ENCODE results near the gene URB1.

URB1 gene

GRCh38 chr21:32368386-32368785 lies 24.4 kb downstream of the URB1 start:
- no peak overlapping the region for H3K4me2 ChIP-seq (ENCODE audit: low read depth, low read length, poor library complexity, severe bottlenecking)
- H3K27ac ChIP-seq (ENCODE audit: low read depth, low read length) = no peak overlapping the region
- H3F3A ChIP-seq (ENCODE audit: insufficient read depth) = no peaks in the 10 kb centered on the region
- H3K36me3 ChIP-seq (ENCODE audit: low read length) = peaks cover 3% of the 10 kb centered on the region; the same call in 1 of the 2 replicates
- H3K4me3 ChIP-seq (ENCODE audit: insufficient read depth, low read length, poor library complexity, severe bottlenecking) = no peak overlapping the region
- H2AFZ ChIP-seq (ENCODE audit: low read depth, low read length, severe bottlenecking) = no peak overlapping the region
- H3K9me3 ChIP-seq (ENCODE audit: insufficient read depth, low read length) = no peaks in the 10 kb centered on the region
- H3K79me2 ChIP-seq (ENCODE audit: insufficient read depth, low read length) = no peaks in the 10 kb centered on the region
- H3K9ac ChIP-seq (ENCODE audit: low read length) = no peak overlapping the region
- no peak for TF ChIP-seq EZH2phosphoT487 (conservative IDR thresholded peaks at IDR 0.05; ENCODE audit: low read length)
- no peak for TF ChIP-seq CTCF (IDR thresholded peaks at IDR 0.05; ENCODE audit: insufficient read depth, low read length, poor library complexity, severe bottlenecking)
- H3K27me3 ChIP-seq (ENCODE audit: low read length) = no peaks in the 10 kb centered on the region
- H4K20me1 ChIP-seq (ENCODE audit: low read depth, low read length) = no peaks in the 10 kb centered on the region
- H3K9me2 ChIP-seq (replicated peaks; ENCODE audit: insufficient read depth, low read length) = no peaks in the 10 kb centered on the region

GRCh38 chr21:32367158-32367557 lies 25.7 kb downstream of the URB1 start:
- no peaks in the 10 kb centered on the region for H3K9me3 ChIP-seq (ENCODE audit: insufficient read depth, low read length)
- H3F3A ChIP-seq (ENCODE audit: insufficient read depth) = no peaks in the 10 kb centered on the region
- H3K27me3 ChIP-seq (ENCODE audit: low read length) = no peaks in the 10 kb centered on the region
- no peak overlapping the region for H3K4me2 ChIP-seq (ENCODE audit: low read depth, low read length, poor library complexity, severe bottlenecking)
- H3K79me2 ChIP-seq (ENCODE audit: insufficient read depth, low read length) = no peaks in the 10 kb centered on the region
- H3K9ac ChIP-seq (ENCODE audit: low read length) = no peak overlapping the region
- 0 out of 2 replicates have a peak, but pooled peaks cover 3% of the 10 kb centered on the region for H3K36me3 ChIP-seq (ENCODE audit: low read length)
- no peaks in the 10 kb centered on the region for H3K9me2 ChIP-seq (replicated peaks; ENCODE audit: insufficient read depth, low read length)
- H2AFZ ChIP-seq (ENCODE audit: low read depth, low read length, severe bottlenecking) = no peak overlapping the region
- TF ChIP-seq EZH2phosphoT487 (conservative IDR thresholded peaks at IDR 0.05; ENCODE audit: low read length) = no peak
- no peak for TF ChIP-seq CTCF (IDR thresholded peaks at IDR 0.05; ENCODE audit: insufficient read depth, low read length, poor library complexity, severe bottlenecking)
- no peak overlapping the region for H3K27ac ChIP-seq (ENCODE audit: low read depth, low read length)
- H3K4me3 ChIP-seq (ENCODE audit: insufficient read depth, low read length, poor library complexity, severe bottlenecking) = no peak overlapping the region
- H4K20me1 ChIP-seq (ENCODE audit: low read depth, low read length) = no peaks in the 10 kb centered on the region

GRCh38 chr21:32366191-32366590 lies 26.6 kb downstream of the URB1 start:
- no peak overlapping the region for H2AFZ ChIP-seq (ENCODE audit: low read depth, low read length, severe bottlenecking)
- H3K9ac ChIP-seq (ENCODE audit: low read length) = no peak overlapping the region
- H3K27ac ChIP-seq (ENCODE audit: low read depth, low read length) = no peak overlapping the region
- no peaks in the 10 kb centered on the region for H4K20me1 ChIP-seq (ENCODE audit: low read depth, low read length)
- no peaks in the 10 kb centered on the region for H3K79me2 ChIP-seq (ENCODE audit: insufficient read depth, low read length)
- TF ChIP-seq CTCF (IDR thresholded peaks at IDR 0.05; ENCODE audit: insufficient read depth, low read length, poor library complexity, severe bottlenecking) = no peak
- no peak for TF ChIP-seq EZH2phosphoT487 (conservative IDR thresholded peaks at IDR 0.05; ENCODE audit: low read length)
- H3K4me3 ChIP-seq (ENCODE audit: insufficient read depth, low read length, poor library complexity, severe bottlenecking) = no peak overlapping the region
- no peaks in the 10 kb centered on the region for H3K9me2 ChIP-seq (replicated peaks; ENCODE audit: insufficient read depth, low read length)
- no peaks in the 10 kb centered on the region for H3K9me3 ChIP-seq (ENCODE audit: insufficient read depth, low read length)
- no peak overlapping the region for H3K4me2 ChIP-seq (ENCODE audit: low read depth, low read length, poor library complexity, severe bottlenecking)
- no peaks in the 10 kb centered on the region for H3K36me3 ChIP-seq (ENCODE audit: low read length)
- H3K27me3 ChIP-seq (ENCODE audit: low read length) = no peaks in the 10 kb centered on the region
- H3F3A ChIP-seq (ENCODE audit: insufficient read depth) = no peaks in the 10 kb centered on the region
